GM23248 (cell line): ENCODE measurements around the gene PEX16. TPM values are rescaled to one million over a fixed set of nuclear protein-coding genes. Genes with fewer than 3 reads are reported as not detected.

Experiments
- DNase-seq: peaks from one replicate; pipeline ENCODE4 v3.0.0-alpha.2; 2015
- H2AFZ ChIP-seq: fragments of 200-600 bp; sonication (generic); 2 replicates; pipeline ENCODE4 v1.6.1; 2016; ENCODE audit warnings: antibody characterized with exemption
- H3F3A ChIP-seq: fragments of 200-600 bp; sonication (generic); 2 replicates; pipeline ENCODE4 v1.6.1; 2016; ENCODE audit warnings: mild to moderate bottlenecking, antibody characterized with exemption, mixed run types; ENCODE audit not compliant: insufficient read depth
- H3K27ac ChIP-seq: fragments of 200-600 bp; sonication (generic); 2 replicates; pipeline ENCODE4 v1.5.1; 2016; ENCODE audit warnings: mild to moderate bottlenecking
- H3K27me3 ChIP-seq: fragments of 200-600 bp; sonication (generic); replicated peaks from 2 replicates; pipeline ENCODE4 v1.6.1; 2016; ENCODE audit warnings: mild to moderate bottlenecking; ENCODE audit not compliant: insufficient read depth
- H3K36me3 ChIP-seq: fragments of 200-600 bp; sonication (generic); 2 replicates; pipeline ENCODE4 v1.6.1; 2016; ENCODE audit warnings: low read depth, mild to moderate bottlenecking
- H3K4me1 ChIP-seq: fragments of 200-600 bp; sonication (generic); 2 replicates; pipeline ENCODE4 v1.6.1; 2016; ENCODE audit warnings: mild to moderate bottlenecking; ENCODE audit not compliant: insufficient read depth
- H3K4me2 ChIP-seq: fragments of 200-600 bp; sonication (generic); one replicate; pipeline ENCODE4 v1.6.1; 2016; ENCODE audit warnings: mild to moderate bottlenecking; ENCODE audit not compliant: unreplicated experiment
- H3K4me3 ChIP-seq: fragments of 200-600 bp; sonication (generic); 2 replicates; pipeline ENCODE4 v1.5.1; 2016; ENCODE audit warnings: mild to moderate bottlenecking
- H3K79me2 ChIP-seq: fragments of 200-600 bp; sonication (generic); 2 replicates; pipeline ENCODE4 v1.6.1; 2016; ENCODE audit warnings: mild to moderate bottlenecking; ENCODE audit not compliant: insufficient read depth
- H3K9ac ChIP-seq: fragments of 200-600 bp; sonication (generic); 2 replicates; pipeline ENCODE4 v1.6.1; 2016; ENCODE audit warnings: mild to moderate bottlenecking
- H3K9me2 ChIP-seq: fragments of 200-600 bp; sonication (generic); 2 replicates; pipeline ENCODE4 v1.6.1; 2016; ENCODE audit warnings: mixed run types, mild to moderate bottlenecking, moderate library complexity; ENCODE audit not compliant: insufficient read depth
- H3K9me3 ChIP-seq: fragments of 200-600 bp; sonication (generic); one replicate; pipeline ENCODE4 v1.6.1; 2017; ENCODE audit warnings: low read depth
- H4K20me1 ChIP-seq: fragments of 200-600 bp; sonication (generic); 2 replicates; pipeline ENCODE4 v1.6.0; 2016; ENCODE audit not compliant: insufficient read depth
- EZH2 ChIP-seq: fragments of 200-600 bp; sonication (generic); IDR thresholded peaks from 2 replicates; pipeline ENCODE4 v1.6.1; 2018; ENCODE audit warnings: antibody characterized with exemption, mild to moderate bottlenecking; ENCODE audit not compliant: insufficient read depth, poor library complexity, severe bottlenecking
- EZH2phosphoT487 ChIP-seq: fragments of 200-600 bp; sonication (generic); IDR thresholded peaks from 2 replicates; pipeline ENCODE4 v1.6.1; 2018; ENCODE audit warnings: antibody characterized with exemption, moderate library complexity, mild to moderate bottlenecking, low read depth; ENCODE audit not compliant: insufficient read depth
- WGBS, 2 experiments: methylation state at CpG; one replicate each; pipeline ENCODE4 v1.1.6; 2015 to 2017; ENCODE audit warnings: low lambda C conversion rate in 2 of 2, low coverage in 1 of 2; ENCODE audit errors: missing lambda C conversion rate in 2 of 2; 5-methylcytosine and 5-hydroxymethylcytosine counted together
- in situ Hi-C: fragments of 300-500 bp; cut with MboI; formaldehyde crosslinking; loops from 2 replicates; pipeline ENCODE4 v1.15.0; 2020
- polyA plus RNA-seq: library from polyadenylated mRNA; unstranded; fragments of >200 nt; fragmentation: Nextera tagmentation; extraction: Ambion mirVana; gene quantifications from 2 replicates; pipeline ENCODE4 v1.2.1, GENCODE V29; 2016
- total RNA-seq: library from RNA; depleted of rRNA; stranded (reverse); fragments of >200 nt; shearing (Covaris generic); gene quantifications from 2 replicates; pipeline ENCODE4 v1.2.3, GENCODE V29; 2014

Gene PEX16
- total and polyA plus RNA-seq, 2 experiments from 2014 or later, result 21.2 to 23.2 TPM

- DNase-seq, result no peak
- WGBS, 2 experiments, result 77 to 80% methylated on average over 21 to 22 of the region's 22 CpGs
- H3K4me1 ChIP-seq, result peaks cover 7% of the 10 kb centered on the region
- TF ChIP-seq EZH2 (no peak), EZH2phosphoT487 (no peak)
- no peak overlapping the region for H3K4me2 ChIP-seq
- H3K79me2 ChIP-seq, result peaks cover 22% of the 10 kb centered on the region
- no peaks in the 10 kb centered on the region for H3K27me3 ChIP-seq
- H3K9me2 ChIP-seq, result no peaks in the 10 kb centered on the region
- no peaks in the 10 kb centered on the region for H4K20me1 ChIP-seq
- H3K27ac ChIP-seq, result no peak overlapping the region
- H2AFZ ChIP-seq, result no peak overlapping the region
- H3K4me3 ChIP-seq, result no peak overlapping the region
- no peak overlapping the region for H3K9ac ChIP-seq
- H3K36me3 ChIP-seq, result no peaks in the 10 kb centered on the region; the same call in 1 of the 2 replicates
- in situ Hi-C loops, result no loop called here
- no peaks in the 10 kb centered on the region for H3F3A ChIP-seq
- no peaks in the 10 kb centered on the region for H3K9me3 ChIP-seq
Observed at GRCh38 chr11:45913942-45914635, 3.6 kb downstream of the PEX16 start.

GRCh38 chr11:45913514-45913913, 4.2 kb downstream of the PEX16 start:
- TF ChIP-seq EZH2phosphoT487 (no peak), EZH2 (no peak)
- WGBS, 2 experiments, result 97 to 100% methylated on average over 19 of the region's 19 CpGs
- Histone ChIP-seq H3K79me2 (peaks cover 22% of the 10 kb centered on the region), H3K27me3 (no peaks in the 10 kb centered on the region), H3K9me2 (no peaks in the 10 kb centered on the region), H3K4me3 (no peak overlapping the region), H2AFZ (no peak overlapping the region), H3K9ac (no peak overlapping the region), H4K20me1 (no peaks in the 10 kb centered on the region), H3K9me3 (no peaks in the 10 kb centered on the region), H3K4me1 (peaks cover 7% of the 10 kb centered on the region), H3K27ac (no peak overlapping the region), H3F3A (no peaks in the 10 kb centered on the region), H3K4me2 (no peak overlapping the region), H3K36me3 (no peaks in the 10 kb centered on the region; the same call in 1 of the 2 replicates)
- in situ Hi-C loops, result no loop called here
- no peak for DNase-seq

- Histone ChIP-seq H4K20me1 (no peaks in the 10 kb centered on the region), H3K9ac (no peak overlapping the region), H3F3A (no peaks in the 10 kb centered on the region), H3K27me3 (no peaks in the 10 kb centered on the region), H3K4me3 (no peak overlapping the region), H3K9me2 (no peaks in the 10 kb centered on the region), H3K4me1 (no peaks in the 10 kb centered on the region), H3K79me2 (peaks cover 2% of the 10 kb centered on the region), H3K36me3 (no peaks in the 10 kb centered on the region; the same call in 1 of the 2 replicates), H3K27ac (no peak overlapping the region), H2AFZ (no peak overlapping the region), H3K9me3 (no peaks in the 10 kb centered on the region), H3K4me2 (no peak overlapping the region)
- in situ Hi-C loops, result no loop called here
- no peak for DNase-seq
- WGBS, 2 experiments, result 64 to 69% methylated on average over 9 of the region's 9 CpGs
- no peak for TF ChIP-seq EZH2phosphoT487
- TF ChIP-seq EZH2, result no peak
Observed at GRCh38 chr11:45910623-45911022, 7.1 kb downstream of the PEX16 start.

- H3K27ac ChIP-seq, result no peak overlapping the region
- H3K36me3 ChIP-seq, result no peaks in the 10 kb centered on the region; the same call in 1 of the 2 replicates
- no peak overlapping the region for H3K9ac ChIP-seq
- no peak overlapping the region for H3K4me3 ChIP-seq
- 82% methylated on average over 29 to 32 of the region's 32 CpGs for WGBS, 2 experiments
- TF ChIP-seq EZH2 (no peak), EZH2phosphoT487 (no peak)
- H4K20me1 ChIP-seq, result no peaks in the 10 kb centered on the region
- no peaks in the 10 kb centered on the region for H3K27me3 ChIP-seq
- H3K9me2 ChIP-seq, result no peaks in the 10 kb centered on the region
- no peaks in the 10 kb centered on the region for H3K4me1 ChIP-seq
- H3F3A ChIP-seq, result no peaks in the 10 kb centered on the region
- in situ Hi-C loops, result loop anchor here (10.0 kb wide), 1 partner anchor 65 kb away; the partner anchor contains the start of gene CRY2
- H3K79me2 ChIP-seq, result no peaks in the 10 kb centered on the region
- H3K9me3 ChIP-seq, result no peaks in the 10 kb centered on the region
- H2AFZ ChIP-seq, result no peak overlapping the region
- no peak for DNase-seq
- H3K4me2 ChIP-seq, result no peak overlapping the region
Observed at GRCh38 chr11:45909594-45910475, 7.8 kb downstream of the PEX16 start.
